Upper lobe of left lung (tissue), 6 donors: ENCODE results near the gene ZC3H8. TPM values are rescaled to one million over a fixed set of nuclear protein-coding genes. Genes with fewer than 3 reads are reported as not detected.

ENCODE experiments used
- ATAC-seq, 2 donors: fragments of 200-7000 bp; cut with Tn5 transposase; one replicate each; pipeline ENCODE4 v1.9.1; 2022; ENCODE audit warnings: mild to moderate bottlenecking in 2 of 2, moderate library complexity in 2 of 2; ENCODE audit not compliant: low FRiP score in 2 of 2
- DNase-seq, 2 donors: peaks; one replicate each; pipeline ENCODE4 v3.0.0-alpha.2; 2019 to 2020
- H3K27ac ChIP-seq, 4 donors: fragments of 200-600 bp; sonication (generic); one replicate each; pipeline ENCODE4 v1.5.1; 2016 to 2019
- H3K27me3 ChIP-seq, 4 donors: fragments of 200-600 bp; sonication (generic); one replicate each; pipeline ENCODE4 v1.5.1; 2017 to 2019
- H3K36me3 ChIP-seq, 4 donors: fragments of 200-600 bp; sonication (generic); one replicate each; pipeline ENCODE4 v1.5.1; 2016 to 2019
- H3K4me1 ChIP-seq, 4 donors: fragments of 200-600 bp; sonication (generic); one replicate each; pipeline ENCODE4 v1.5.1; 2018 to 2019
- H3K4me3 ChIP-seq, 4 donors: fragments of 200-600 bp; sonication (generic); one replicate each; pipeline ENCODE4 v1.5.1; 2017 to 2019; ENCODE audit warnings: mild to moderate bottlenecking in 2 of 4, moderate library complexity in 1 of 4
- H3K9me3 ChIP-seq, 4 donors: fragments of 200-600 bp; sonication (generic); one replicate each; pipeline ENCODE4 v1.5.1; 2018 to 2019
- EP300 ChIP-seq, 4 donors: sonication (generic); formaldehyde crosslinking; IDR thresholded peaks; one replicate each; pipeline ENCODE4 v1.5.1; 2017; ENCODE audit warnings: antibody characterized with exemption in 4 of 4, control low read depth in 2 of 4
- POLR2A ChIP-seq, 4 donors: fragments of 450-650 bp; IDR thresholded peaks; one replicate each; pipeline ENCODE4 v1.5.1; 2016 to 2017; ENCODE audit warnings: antibody characterized with exemption in 4 of 4, mild to moderate bottlenecking in 2 of 4
- POLR2AphosphoS5 ChIP-seq, 2 donors: sonication (generic); formaldehyde crosslinking; IDR thresholded peaks; one replicate each; pipeline ENCODE4 v1.5.1; 2017; ENCODE audit warnings: antibody characterized with exemption in 2 of 2
- WGBS, 2 donors: methylation state at CpG; one replicate each; pipeline ENCODE4 v1.1.5; 2017 to 2018; 5-methylcytosine and 5-hydroxymethylcytosine counted together
- total RNA-seq, 6 donors: library from RNA; depleted of rRNA in 4 of 6; stranded (reverse); fragments of >200 nt in 4 of 6; gene quantifications; one replicate each; pipeline versions ENCODE4 v1.1.0 to v1.2.1, GENCODE V29; 2016 to 2021
- TF ChIP-seq, protein P1 (sequence below), 6 experiments: fragments of 450-650 bp in 4 of 6; fragments of 200-600 bp in 2 of 6; sonication (generic) in 2 of 6; IDR thresholded peaks; one replicate each; pipeline ENCODE4 v1.5.1; 2016 to 2019; ENCODE audit warnings: antibody characterized with exemption in 6 of 6
- donor health status: DM: no; HTN: no; CAD: no; lungs with moderate emphysema.
- donor health status: DM: no; HTN: yes; CAD: no; lungs with severe emphysema.

ZC3H8 gene
- total RNA-seq, 6 donors from 2014 or later = 4.3 to 92.2 (median 10.1) TPM

GRCh38 chr2:112243233-112243632 is 11.6 kb downstream of the ZC3H8 start:
- Histone ChIP-seq H3K27me3 (no peaks in the 10 kb centered on the region), H3K4me1 (peaks cover 0 to 4% (median 2%) of the 10 kb centered on the region in 4 donors), H3K9me3 (no peaks in the 10 kb centered on the region), H3K27ac (no peak overlapping the region), H3K36me3 (peaks cover 0 to 16% (median 6%) of the 10 kb centered on the region in 4 donors), H3K4me3 (no peak overlapping the region)
- WGBS, 2 donors = 82 to 85% methylated on average over 4 of the region's 4 CpGs
- no peak for DNase-seq
- TF ChIP-seq POLR2AphosphoS5 (IDR thresholded peaks at IDR 0.05) (no peak), POLR2A (IDR thresholded peaks at IDR 0.05) (no peak), EP300 (IDR thresholded peaks at IDR 0.05) (no peak)
- TF ChIP-seq, protein P1, sequence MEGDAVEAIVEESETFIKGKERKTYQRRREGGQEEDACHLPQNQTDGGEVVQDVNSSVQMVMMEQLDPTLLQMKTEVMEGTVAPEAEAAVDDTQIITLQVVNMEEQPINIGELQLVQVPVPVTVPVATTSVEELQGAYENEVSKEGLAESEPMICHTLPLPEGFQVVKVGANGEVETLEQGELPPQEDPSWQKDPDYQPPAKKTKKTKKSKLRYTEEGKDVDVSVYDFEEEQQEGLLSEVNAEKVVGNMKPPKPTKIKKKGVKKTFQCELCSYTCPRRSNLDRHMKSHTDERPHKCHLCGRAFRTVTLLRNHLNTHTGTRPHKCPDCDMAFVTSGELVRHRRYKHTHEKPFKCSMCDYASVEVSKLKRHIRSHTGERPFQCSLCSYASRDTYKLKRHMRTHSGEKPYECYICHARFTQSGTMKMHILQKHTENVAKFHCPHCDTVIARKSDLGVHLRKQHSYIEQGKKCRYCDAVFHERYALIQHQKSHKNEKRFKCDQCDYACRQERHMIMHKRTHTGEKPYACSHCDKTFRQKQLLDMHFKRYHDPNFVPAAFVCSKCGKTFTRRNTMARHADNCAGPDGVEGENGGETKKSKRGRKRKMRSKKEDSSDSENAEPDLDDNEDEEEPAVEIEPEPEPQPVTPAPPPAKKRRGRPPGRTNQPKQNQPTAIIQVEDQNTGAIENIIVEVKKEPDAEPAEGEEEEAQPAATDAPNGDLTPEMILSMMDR (IDR thresholded peaks at IDR 0.05) = no peak
- ATAC-seq = no peak

DNA sequence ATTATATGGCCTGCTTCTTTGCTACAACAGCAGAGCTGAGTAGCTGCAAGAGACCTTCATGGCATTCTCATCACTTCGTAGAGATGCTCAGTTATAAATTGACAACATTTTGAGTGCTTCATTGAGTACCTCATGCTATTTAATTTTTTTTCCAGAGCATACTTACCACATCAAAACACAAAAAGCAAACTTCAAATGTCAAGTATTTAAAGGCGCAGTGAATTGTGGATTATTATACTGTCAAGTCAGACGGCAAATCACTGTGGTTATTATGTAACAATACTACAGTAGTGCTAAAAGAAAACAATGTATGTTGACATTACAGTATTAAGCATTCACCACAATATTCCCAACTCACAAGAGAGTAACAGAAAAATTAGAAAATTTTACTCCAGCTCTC is 12.5 kb downstream of the ZC3H8 start:
- Histone ChIP-seq H3K36me3 (peaks cover 0 to 15% (median 6%) of the 10 kb centered on the region in 4 donors), H3K4me3 (no peak overlapping the region), H3K27ac (no peak overlapping the region), H3K4me1 (peaks cover 0 to 4% (median 2%) of the 10 kb centered on the region in 4 donors), H3K9me3 (no peaks in the 10 kb centered on the region), H3K27me3 (no peaks in the 10 kb centered on the region)
- DNase-seq (no peak), ATAC-seq (no peak)
- no peak for TF ChIP-seq POLR2A (IDR thresholded peaks at IDR 0.05)
- TF ChIP-seq, protein P1 (IDR thresholded peaks at IDR 0.05) = no peak
- no peak for TF ChIP-seq EP300 (IDR thresholded peaks at IDR 0.05)
- no peak for TF ChIP-seq POLR2AphosphoS5 (IDR thresholded peaks at IDR 0.05)
- 68% methylated on average over 3 of the region's 3 CpGs for WGBS, 2 donors

- Histone ChIP-seq H3K4me3 (no peak overlapping the region), H3K27ac (no peak overlapping the region), H3K36me3 (peaks cover 0 to 20% (median 2%) of the 10 kb centered on the region in 4 donors), H3K9me3 (no peaks in the 10 kb centered on the region), H3K27me3 (no peaks in the 10 kb centered on the region), H3K4me1 (peaks cover 0 to 4% (median 2%) of the 10 kb centered on the region in 4 donors)
- no peak for DNase-seq
- no peak for TF ChIP-seq EP300 (IDR thresholded peaks at IDR 0.05)
- TF ChIP-seq POLR2A (IDR thresholded peaks at IDR 0.05) = no peak
- TF ChIP-seq, protein P1 (IDR thresholded peaks at IDR 0.05) = no peak
- no peak for TF ChIP-seq POLR2AphosphoS5 (IDR thresholded peaks at IDR 0.05)
- no peak for ATAC-seq
- 91 to 100% methylated on average over 1 of the region's 1 CpG for WGBS, 2 donors
These were observed 15.0 kb downstream of the ZC3H8 start for GRCh38 chr2:112239862-112240261.

DNA sequence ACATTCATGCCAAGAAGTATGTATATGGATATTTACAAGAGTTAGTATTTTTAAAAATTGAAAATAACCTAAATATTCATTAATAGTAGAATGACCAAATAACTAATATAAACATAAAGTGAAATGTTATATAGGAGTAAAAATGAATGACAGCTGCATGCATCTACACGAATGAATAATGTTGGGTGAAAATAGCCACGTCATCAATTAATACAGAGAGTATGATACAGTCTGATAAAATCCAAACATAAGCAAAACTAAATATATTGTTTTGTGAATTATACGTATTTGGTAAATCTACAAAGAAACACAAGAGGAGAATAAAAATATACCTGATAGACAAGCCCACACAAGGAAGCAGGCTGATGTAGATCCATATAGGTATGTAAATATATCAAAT is 24.5 kb downstream of the ZC3H8 start:
- Histone ChIP-seq H3K36me3 (peaks cover 0 to 20% (median 0%) of the 10 kb centered on the region in 4 donors), H3K4me3 (no peak overlapping the region), H3K4me1 (no peaks in the 10 kb centered on the region), H3K9me3 (no peaks in the 10 kb centered on the region), H3K27me3 (no peaks in the 10 kb centered on the region), H3K27ac (no peak overlapping the region)
- ATAC-seq = no peak
- 95 to 96% methylated on average over 3 of the region's 3 CpGs for WGBS, 2 donors
- TF ChIP-seq, protein P1 (IDR thresholded peaks at IDR 0.05) = no peak
- TF ChIP-seq POLR2A (IDR thresholded peaks at IDR 0.05) (no peak), EP300 (IDR thresholded peaks at IDR 0.05) (no peak)
- DNase-seq = no peak

- TF ChIP-seq, protein P1 (IDR thresholded peaks at IDR 0.05) = no peak
- TF ChIP-seq EP300 (IDR thresholded peaks at IDR 0.05) (no peak), POLR2A (IDR thresholded peaks at IDR 0.05) (no peak), POLR2AphosphoS5 (IDR thresholded peaks at IDR 0.05) (no peak)
- no peak for ATAC-seq
- no peak overlapping the region for H3K27ac ChIP-seq
- H3K27me3 ChIP-seq = no peaks in the 10 kb centered on the region
- no peaks in the 10 kb centered on the region for H3K9me3 ChIP-seq
- no peak overlapping the region for H3K4me3 ChIP-seq
- no peaks in the 10 kb centered on the region for H3K4me1 ChIP-seq
- no peak for DNase-seq
- H3K36me3 ChIP-seq = peaks cover 0 to 13% (median 0%) of the 10 kb centered on the region in 4 donors
These were observed 25.5 kb downstream of the ZC3H8 start for GRCh38 chr2:112229348-112229747.
